LNCaP clone FGC (cell line): Measurements from ENCODE around the gene NUCB1.

Source experiments
- DNase-seq: peaks from one replicate; pipeline ENCODE4 v3.0.0-alpha.2; 2011; ENCODE audit warnings: low read depth
- H3K4me3 ChIP-seq: 2 replicates; pipeline ENCODE4 v1.5.1; 2011; ENCODE audit warnings: mild to moderate bottlenecking, low read depth, low read length, control low read depth
- CTCF ChIP-seq: IDR thresholded peaks from 2 replicates; pipeline ENCODE4 v1.5.1; 2012; ENCODE audit warnings: mild to moderate bottlenecking; ENCODE audit not compliant: control insufficient read depth, insufficient read depth; ENCODE audit errors: extremely low read depth

NUCB1 gene

DNA sequence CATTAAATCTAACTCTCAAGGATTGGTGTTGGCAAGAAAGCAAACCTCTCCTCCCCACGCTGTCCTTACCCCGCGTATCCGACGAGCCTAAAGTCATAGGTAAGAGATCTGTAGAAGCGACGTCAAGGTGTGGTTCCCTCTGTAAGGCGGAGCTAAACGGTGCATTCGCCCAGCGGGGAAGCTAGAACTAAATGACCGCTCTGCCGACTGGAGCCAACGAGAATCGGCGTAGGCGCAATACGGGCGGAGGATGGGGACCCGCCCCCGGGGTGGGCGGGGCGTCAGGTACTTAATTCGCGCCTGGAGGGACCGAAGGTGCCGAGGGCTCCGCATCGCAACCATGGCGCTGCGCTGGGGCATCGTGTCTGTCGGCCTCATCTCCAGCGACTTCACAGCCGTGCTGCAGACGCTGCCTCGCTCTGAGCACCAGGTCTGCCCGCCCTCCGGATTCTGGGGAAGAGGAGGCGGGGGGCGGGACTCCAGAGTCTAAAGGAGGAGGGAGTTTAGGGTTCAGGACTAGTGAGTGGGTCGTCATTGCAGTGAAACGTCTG, 33.3 kb downstream of the NUCB1 start, which contains the start of gene DHDH:
Gene DHDH, plus strand, starts transcription at position 318 of the 551 bp plus-strand sequence. Its CDS starts 23 bp downstream, at position 341.
- H3K4me3 ChIP-seq: peak within 1 kb of the TSS; percentile 50
- peak; percentile 80 for DNase-seq
- TF ChIP-seq CTCF: no peak

DNA sequence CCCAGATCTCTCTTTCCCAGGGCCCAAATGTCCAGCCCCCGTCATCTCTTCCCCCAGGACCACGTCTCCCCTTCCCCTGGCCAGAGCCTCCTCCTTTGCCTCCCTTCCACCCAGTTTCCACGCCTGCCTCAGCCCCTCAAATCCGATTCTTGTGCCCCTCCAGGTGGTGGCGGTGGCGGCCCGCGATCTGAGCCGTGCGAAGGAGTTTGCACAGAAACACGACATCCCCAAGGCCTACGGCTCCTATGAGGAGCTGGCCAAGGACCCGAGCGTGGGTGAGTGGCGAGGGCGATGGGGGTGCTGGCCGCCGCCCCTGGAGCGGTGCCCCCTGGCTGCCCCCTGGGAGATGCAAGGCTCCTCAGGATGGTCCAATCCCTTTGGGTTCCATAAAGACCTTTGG, 34.7 kb downstream of the NUCB1 start:
- no peak for TF ChIP-seq CTCF
- no peak for DNase-seq
- no peak overlapping the region for H3K4me3 ChIP-seq

GRCh38 chr19:48935864-48936263, 35.8 kb downstream of the NUCB1 start:
- H3K4me3 ChIP-seq: no peak overlapping the region
- TF ChIP-seq CTCF: no peak
- DNase-seq: no peak

GRCh38 chr19:48938256-48938655, 38.1 kb downstream of the NUCB1 start:
- DNase-seq: no peak
- H3K4me3 ChIP-seq: no peak overlapping the region
- no peak for TF ChIP-seq CTCF

- H3K4me3 ChIP-seq: no peak overlapping the region
- TF ChIP-seq CTCF: no peak
- DNase-seq: no peak
These were observed 40.8 kb downstream of the NUCB1 start for GRCh38 chr19:48940902-48941301.

DNA sequence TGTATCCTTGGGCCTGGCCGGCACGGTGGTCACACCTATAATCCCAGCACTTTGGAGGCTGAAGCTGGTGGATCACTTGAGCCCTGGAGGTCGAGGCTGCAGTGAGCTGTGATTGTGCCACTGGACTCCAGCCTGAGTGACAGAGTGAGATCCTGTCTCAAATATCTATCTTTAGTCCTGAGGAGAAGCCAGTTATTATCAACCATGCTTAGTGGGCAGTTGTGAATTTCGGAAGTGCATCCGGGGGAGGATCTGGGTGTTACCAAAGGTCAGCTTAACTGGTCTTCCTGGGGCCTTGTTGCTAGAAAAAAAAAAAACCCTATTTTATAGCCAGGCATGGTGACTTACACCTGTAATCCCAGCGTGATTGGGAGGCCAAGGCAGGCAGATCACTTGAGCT, 43.0 kb downstream of the NUCB1 start:
- no peak for TF ChIP-seq CTCF
- H3K4me3 ChIP-seq: no peak overlapping the region
- DNase-seq: no peak

DNA sequence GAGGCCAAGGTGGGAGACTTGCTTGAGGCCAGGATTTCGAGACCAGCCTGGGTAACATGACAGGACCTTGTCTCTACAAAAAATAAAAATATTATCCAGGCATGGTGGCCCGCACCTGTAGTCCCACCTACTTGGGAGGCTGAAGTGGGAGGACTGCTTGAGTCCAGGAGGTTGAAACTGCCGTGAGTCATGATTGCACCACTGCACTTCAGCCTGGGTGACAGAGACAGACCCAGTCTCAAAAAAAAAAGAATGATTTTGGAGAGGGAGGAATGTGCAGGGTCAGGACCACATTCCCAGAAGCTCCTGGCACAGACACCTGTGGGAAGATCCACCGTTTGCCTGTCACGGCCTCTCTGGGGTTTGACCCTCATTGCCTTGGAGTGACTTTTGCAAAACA, 45.3 kb downstream of the NUCB1 start:
- TF ChIP-seq CTCF: no peak
- no peak overlapping the region for H3K4me3 ChIP-seq
- no peak for DNase-seq
